ENCODE results near the gene LSAMP. TPM values are rescaled to one million over a fixed set of nuclear protein-coding genes. Genes with fewer than 3 reads are reported as not detected.

The LSAMP gene
- total RNA-seq, 1 donor from 2014 or later: 30.1 TPM

DNA sequence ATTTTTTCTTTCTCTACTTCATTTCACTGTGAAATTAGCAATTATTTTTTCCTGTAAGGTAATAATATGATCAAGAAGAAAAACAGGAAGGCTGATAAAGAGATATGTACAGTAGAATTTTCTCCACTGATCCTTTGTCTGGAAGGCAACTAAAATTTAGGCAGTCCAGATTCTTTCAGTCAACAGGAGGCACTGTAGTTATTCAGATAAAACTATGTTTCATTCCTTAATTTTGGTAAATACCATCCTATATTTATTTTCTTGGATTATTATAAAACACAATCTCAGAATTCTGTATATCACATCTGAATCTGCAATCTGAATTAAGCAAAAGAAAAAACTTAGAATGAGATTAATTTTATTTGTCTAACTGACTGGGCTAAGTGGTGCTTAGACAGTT, 343.2 kb downstream of the LSAMP start:
- TF ChIP-seq, protein P1, sequence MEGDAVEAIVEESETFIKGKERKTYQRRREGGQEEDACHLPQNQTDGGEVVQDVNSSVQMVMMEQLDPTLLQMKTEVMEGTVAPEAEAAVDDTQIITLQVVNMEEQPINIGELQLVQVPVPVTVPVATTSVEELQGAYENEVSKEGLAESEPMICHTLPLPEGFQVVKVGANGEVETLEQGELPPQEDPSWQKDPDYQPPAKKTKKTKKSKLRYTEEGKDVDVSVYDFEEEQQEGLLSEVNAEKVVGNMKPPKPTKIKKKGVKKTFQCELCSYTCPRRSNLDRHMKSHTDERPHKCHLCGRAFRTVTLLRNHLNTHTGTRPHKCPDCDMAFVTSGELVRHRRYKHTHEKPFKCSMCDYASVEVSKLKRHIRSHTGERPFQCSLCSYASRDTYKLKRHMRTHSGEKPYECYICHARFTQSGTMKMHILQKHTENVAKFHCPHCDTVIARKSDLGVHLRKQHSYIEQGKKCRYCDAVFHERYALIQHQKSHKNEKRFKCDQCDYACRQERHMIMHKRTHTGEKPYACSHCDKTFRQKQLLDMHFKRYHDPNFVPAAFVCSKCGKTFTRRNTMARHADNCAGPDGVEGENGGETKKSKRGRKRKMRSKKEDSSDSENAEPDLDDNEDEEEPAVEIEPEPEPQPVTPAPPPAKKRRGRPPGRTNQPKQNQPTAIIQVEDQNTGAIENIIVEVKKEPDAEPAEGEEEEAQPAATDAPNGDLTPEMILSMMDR (IDR thresholded peaks at IDR 0.05; ENCODE audit: unreplicated experiment): no peak
- H3K4me1 Mint-ChIP-seq: peaks cover 4% of the 10 kb centered on the region
- no peak overlapping the region for H3K4me3 Mint-ChIP-seq
- H3K9me3 Mint-ChIP-seq: no peaks in the 10 kb centered on the region
- no peaks in the 10 kb centered on the region for H3K36me3 Mint-ChIP-seq
- DNase-seq (ENCODE audit: low spot score in 2 of 2, unreplicated experiment in 2 of 2): no peak
- H3K27me3 Mint-ChIP-seq (ENCODE audit: low read depth): no peaks in the 10 kb centered on the region
- no peak overlapping the region for H3K27ac Mint-ChIP-seq

DNA sequence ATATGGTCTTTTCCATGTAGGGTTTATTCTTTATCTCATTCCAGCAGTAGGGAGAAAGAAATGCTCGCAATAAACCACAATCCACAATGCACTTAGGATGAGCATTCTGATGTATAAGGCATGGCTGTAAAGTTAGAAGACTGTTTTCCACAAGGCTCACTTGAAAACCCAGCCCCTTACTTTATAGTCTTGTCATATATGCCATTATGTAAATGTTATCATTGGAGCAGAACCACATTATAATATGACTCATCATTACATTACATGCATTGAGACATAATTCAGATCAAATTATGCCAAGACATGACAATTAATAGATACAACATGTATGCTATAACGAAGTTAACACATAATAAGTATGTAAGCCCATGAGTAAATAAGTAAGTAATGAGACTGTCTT, 348.1 kb downstream of the LSAMP start:
- TF ChIP-seq, protein P1 (IDR thresholded peaks at IDR 0.05; ENCODE audit: unreplicated experiment): no peak
- Mint-ChIP-seq H3K27me3 (ENCODE audit: low read depth) (no peaks in the 10 kb centered on the region), H3K27ac (no peak overlapping the region), H3K4me1 (no peaks in the 10 kb centered on the region), H3K36me3 (no peaks in the 10 kb centered on the region), H3K9me3 (no peaks in the 10 kb centered on the region), H3K4me3 (no peak overlapping the region)
- DNase-seq (ENCODE audit: low spot score in 2 of 2, unreplicated experiment in 2 of 2): no peak

DNA sequence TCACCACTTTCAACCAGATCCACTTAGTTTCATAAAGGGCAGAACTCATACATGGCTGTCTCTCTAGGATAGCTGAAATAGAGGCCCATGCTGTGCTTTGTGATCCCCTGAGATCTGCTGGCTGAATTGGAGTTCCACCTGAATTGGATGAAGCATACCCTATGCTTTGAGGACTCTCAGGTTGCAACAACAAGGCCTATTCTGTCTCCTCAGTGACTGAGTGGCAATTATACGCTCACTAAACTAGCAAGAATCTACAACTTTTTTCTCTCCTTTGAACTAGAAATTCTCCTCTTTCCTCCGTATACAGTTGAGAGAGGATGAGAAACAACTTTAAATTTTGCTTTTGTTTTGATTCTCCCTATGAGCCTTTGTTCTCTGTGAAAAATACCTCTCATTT, 348.7 kb downstream of the LSAMP start:
- DNase-seq (ENCODE audit: low spot score in 2 of 2, unreplicated experiment in 2 of 2): no peak
- Mint-ChIP-seq H3K27me3 (ENCODE audit: low read depth) (no peaks in the 10 kb centered on the region), H3K27ac (no peak overlapping the region), H3K4me3 (no peak overlapping the region), H3K36me3 (no peaks in the 10 kb centered on the region), H3K9me3 (no peaks in the 10 kb centered on the region), H3K4me1 (no peaks in the 10 kb centered on the region)
- TF ChIP-seq, protein P1 (IDR thresholded peaks at IDR 0.05; ENCODE audit: unreplicated experiment): no peak

DNA sequence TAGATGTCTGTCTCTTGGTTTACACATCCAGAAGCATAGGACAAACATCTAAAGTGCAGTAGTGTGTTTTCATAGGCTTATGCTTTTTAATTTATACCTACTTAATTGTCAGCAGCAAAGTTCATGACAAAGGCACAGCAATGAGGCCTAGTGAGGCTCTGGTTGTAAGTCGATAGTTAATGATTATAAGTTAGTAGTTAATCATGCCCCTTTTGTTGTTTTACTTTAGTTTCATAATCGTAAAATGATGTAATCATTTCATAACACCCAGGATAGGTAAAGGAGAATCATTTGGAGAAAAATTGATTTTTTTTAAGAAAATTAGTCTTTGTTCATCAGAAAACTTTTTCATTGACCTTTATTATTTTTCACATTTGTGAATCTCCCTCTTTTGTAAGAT, 351.9 kb downstream of the LSAMP start:
- TF ChIP-seq, protein P1 (IDR thresholded peaks at IDR 0.05; ENCODE audit: unreplicated experiment): no peak
- H3K4me3 Mint-ChIP-seq: no peak overlapping the region
- no peaks in the 10 kb centered on the region for H3K27me3 Mint-ChIP-seq (ENCODE audit: low read depth)
- no peak overlapping the region for H3K27ac Mint-ChIP-seq
- H3K9me3 Mint-ChIP-seq: peaks cover 4% of the 10 kb centered on the region
- H3K4me1 Mint-ChIP-seq: no peaks in the 10 kb centered on the region
- H3K36me3 Mint-ChIP-seq: peaks cover 1% of the 10 kb centered on the region
- DNase-seq (ENCODE audit: low spot score in 2 of 2, unreplicated experiment in 2 of 2): no peak

DNA sequence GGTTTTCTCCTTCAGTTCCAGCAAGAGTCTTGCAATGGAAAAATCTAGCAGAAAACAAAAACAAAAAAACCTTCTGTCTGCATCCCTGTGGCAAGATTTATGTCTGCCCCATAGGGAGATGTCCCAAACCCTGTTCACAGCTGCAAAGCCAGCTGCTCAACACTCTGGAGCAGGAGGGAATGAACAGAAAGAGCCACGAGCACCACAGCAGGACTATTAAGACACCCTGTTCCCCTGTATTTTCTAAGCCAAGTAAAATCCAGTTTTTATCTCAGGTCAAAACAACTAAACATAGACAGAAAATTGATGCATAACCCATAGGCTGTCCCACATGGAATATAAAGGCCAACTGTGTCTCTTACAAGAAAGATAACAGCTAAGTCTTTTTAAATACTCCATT, 357.9 kb downstream of the LSAMP start:
- DNase-seq (ENCODE audit: low spot score in 2 of 2, unreplicated experiment in 2 of 2): no peak
- TF ChIP-seq, protein P1 (IDR thresholded peaks at IDR 0.05; ENCODE audit: unreplicated experiment): no peak
- Mint-ChIP-seq H3K27me3 (ENCODE audit: low read depth) (no peaks in the 10 kb centered on the region), H3K9me3 (peaks cover 4% of the 10 kb centered on the region), H3K36me3 (peaks cover 1% of the 10 kb centered on the region), H3K4me3 (no peak overlapping the region), H3K27ac (no peak overlapping the region), H3K4me1 (no peaks in the 10 kb centered on the region)
